NCI-H510A (cell line): Measurements from ENCODE around the gene FJX1.

Source experiments
- DNase-seq: peaks from one replicate; lab custom pipeline; 2025; lab: John Stamatoyannopoulos, UW

Gene FJX1

DNA sequence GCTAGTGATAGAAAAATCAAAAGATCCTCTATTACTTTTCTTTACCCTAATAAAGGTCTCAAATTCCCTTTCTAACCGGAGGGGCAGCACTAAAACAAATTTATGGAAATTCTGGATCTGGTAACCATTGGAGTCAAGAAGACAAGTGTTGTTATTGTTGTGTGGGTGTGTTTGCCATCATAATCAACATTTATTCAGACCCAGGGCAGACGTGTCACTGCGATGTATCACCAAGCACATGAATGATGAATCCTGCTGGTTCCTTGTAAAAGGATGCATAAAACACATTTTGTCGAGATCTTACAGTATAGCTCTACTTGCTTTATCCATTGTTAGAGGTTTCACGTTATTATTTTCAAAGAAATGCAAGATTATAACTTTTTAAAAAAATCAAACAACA lies 12.1 kb upstream of the FJX1 start:
- DNase-seq = no peak

DNA sequence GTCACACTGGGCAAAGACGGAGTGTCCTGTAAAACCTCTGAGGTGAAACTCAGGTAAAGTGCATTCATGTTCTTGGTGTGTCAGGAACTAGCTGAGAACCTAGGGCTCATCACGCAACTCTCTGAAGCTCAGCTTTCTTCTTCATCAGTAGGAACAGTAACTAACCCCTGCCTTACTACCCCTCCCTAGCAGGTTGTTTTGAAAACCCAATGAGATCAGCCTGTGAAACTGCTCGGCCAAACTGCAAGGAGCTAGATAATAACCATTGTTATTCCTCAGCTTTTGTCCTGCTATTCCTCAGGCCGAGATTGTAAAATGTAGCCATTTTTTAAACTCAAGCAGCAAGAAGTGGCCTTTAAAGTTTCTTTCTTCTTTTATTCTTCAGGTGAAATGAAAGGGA lies 9.8 kb upstream of the FJX1 start:
- DNase-seq = no peak

DNA sequence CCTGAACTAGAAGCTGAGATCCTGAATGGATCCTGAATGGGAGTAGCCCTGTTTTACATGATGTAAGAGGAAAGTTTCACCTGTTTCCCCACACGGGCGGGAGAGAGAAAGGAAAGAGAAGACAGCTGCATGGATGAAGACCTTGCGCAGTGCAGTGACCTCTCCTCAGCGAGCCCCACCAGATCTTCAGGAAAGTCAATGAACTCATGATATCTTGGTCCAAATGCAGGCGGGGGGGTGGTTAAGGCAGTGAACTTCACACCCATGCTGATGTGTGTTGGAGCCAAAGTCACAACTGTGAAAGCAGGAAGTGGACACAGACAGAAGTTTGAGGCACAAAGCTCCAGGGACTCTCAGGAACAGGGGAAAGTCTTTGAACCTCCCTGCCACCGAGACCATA lies 8.6 kb upstream of the FJX1 start:
- no peak for DNase-seq

DNA sequence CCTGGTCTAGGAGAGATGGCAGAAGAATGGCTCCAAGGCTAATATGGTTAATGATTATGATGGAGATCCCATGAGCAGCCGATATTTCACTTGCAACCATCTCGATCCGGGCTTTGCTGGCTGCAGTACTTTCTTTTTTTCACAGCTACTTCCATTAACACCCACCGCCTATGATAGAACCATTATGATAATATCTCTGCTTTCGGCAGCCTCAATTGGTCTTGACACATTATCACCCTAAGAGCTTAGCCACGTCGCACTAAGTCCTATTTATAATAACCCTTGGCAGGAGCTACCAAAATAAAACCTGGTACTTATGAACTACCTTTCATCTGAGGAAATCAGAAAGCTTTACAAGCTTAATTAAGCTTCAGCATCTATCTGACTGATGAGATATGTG lies 7.6 kb upstream of the FJX1 start:
- no peak for DNase-seq

DNA sequence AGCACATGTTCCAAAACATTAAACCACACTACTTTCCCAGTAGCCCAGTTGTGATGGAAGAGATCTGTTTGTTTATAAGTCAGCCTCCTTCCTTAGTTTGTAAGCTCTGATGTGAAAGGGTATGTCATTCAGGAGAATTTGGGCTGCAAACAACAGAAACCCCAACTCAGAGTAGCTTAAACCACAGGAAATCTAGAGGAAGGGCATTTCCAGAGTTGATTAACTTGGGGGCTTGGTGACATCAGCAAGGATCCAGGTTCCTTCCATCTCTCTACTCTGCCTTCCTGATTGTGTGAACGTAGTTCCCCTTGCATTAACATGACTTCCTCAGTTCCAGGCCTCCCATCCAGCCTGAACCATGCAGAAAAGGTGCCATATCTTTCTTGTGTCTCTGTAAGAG lies 6.5 kb upstream of the FJX1 start:
- no peak for DNase-seq

DNA sequence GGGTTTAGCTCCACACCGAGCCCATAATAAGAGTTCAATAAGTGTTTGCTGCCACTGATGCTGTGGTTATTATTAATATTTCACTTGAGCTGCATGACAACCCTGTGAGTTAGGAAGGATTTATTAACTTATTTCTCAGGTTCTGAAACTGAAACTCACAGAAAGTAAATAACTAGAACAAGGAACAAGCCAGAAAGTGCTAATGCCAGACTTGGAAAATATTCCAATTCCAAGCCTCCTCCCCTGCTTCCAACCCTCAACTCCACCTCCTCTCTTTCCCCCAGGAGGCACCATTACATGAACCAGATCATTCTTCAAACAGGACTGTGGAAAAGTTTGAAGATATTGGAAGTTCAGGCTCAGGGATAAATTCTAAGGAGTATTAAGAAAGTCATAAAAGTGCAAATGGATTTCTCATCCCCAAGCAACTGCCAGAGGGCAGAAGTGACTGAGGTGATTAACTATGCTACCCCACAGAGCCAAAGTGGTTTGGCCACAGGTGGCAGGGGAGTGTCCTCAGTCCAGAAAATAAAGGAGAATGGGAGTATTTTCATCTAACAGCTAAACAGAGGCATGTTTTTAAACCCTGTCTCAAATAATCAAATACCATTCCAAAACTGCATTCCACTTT lies 3.2 kb upstream of the FJX1 start:
- DNase-seq = no peak

DNA sequence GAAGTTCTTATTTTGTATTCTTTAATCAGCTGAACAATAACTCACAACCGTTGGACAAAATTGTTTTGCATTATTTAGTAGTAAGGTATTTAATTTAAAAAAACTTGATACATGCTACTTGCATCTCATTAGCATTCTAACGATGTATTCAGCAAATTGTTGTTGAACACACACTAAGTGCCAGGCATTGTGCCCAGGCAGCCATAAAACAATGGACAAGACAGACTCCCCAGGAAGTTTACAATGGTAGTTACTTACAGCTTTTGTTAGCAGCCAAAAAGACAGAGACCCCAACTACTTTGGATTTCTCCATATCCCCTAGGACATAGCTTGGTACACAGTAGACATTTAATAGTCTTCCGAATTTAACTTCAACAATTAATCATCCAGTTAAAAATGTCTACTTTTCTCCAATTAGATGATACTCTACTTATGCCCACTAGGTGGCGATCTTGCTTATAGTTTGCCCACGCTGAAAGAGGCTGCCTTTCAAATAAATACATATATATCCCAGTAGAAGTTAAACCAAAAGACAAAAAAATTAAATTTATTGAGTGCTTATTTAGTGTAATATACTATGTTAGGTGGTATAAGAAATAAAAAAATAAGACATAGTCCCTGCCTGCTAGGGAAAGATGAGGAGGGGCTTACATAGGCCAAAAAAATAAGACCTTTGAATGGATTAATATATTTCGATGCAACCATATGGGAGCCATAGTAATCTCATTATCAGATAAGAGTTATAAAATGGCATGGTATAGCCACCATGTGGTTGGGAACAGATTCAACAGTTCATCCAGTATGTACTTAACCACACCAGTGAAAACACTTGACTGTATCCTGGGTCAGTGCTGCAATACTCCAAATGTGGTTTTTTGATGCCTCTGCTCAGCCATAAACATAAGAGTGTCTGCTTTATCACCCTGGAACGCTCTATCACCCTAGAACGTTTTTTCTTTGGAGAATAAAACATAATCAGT lies 2.0 kb upstream of the FJX1 start:
- no peak for DNase-seq

DNA sequence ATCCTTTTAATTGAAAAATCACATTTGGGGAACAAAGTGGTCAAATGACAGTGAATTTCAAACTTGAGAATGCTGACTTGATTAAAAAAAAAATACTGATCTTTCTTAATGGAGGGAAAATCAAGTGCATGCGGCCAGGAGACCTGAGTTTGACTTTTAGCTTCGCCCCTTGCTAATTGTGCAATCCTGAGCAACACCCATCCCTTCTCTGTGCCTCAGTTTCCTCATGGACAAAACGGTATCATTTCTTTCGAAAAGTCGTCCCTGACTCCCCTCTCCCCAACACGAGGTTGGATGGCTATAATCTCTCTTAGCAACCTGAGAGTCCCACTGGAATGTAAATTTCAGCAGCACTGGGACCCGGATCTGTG lies 959 bp upstream of the FJX1 start:
- DNase-seq = no peak

DNA sequence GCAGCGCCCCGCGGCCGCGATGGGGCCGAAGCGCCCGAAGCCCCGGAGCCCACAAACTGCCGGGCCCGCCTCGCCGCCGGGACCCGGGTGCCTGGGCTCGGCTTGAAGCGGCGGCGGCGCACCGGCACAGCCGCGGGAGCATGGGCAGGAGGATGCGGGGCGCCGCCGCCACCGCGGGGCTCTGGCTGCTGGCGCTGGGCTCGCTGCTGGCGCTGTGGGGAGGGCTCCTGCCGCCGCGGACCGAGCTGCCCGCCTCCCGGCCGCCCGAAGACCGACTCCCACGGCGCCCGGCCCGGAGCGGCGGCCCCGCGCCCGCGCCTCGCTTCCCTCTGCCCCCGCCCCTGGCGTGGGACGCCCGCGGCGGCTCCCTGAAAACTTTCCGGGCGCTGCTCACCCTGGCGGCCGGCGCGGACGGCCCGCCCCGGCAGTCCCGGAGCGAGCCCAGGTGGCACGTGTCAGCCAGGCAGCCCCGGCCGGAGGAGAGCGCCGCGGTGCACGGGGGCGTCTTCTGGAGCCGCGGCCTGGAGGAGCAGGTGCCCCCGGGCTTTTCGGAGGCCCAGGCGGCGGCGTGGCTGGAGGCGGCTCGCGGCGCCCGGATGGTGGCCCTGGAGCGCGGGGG lies 346 bp downstream of the FJX1 start:
- no peak for DNase-seq

DNA sequence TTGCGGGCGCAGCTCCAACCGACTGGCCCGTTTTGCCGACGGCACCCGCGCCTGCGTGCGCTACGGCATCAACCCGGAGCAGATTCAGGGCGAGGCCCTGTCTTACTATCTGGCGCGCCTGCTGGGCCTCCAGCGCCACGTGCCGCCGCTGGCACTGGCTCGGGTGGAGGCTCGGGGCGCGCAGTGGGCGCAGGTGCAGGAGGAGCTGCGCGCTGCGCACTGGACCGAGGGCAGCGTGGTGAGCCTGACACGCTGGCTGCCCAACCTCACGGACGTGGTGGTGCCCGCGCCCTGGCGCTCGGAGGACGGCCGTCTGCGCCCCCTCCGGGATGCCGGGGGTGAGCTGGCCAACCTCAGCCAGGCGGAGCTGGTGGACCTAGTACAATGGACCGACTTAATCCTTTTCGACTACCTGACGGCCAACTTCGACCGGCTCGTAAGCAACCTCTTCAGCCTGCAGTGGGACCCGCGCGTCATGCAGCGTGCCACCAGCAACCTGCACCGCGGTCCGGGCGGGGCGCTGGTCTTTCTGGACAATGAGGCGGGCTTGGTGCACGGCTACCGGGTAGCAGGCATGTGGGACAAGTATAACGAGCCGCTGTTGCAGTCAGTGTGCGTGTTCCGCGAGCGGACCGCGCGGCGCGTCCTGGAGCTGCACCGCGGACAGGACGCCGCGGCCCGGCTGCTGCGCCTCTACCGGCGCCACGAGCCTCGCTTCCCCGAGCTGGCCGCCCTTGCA lies 1.0 kb downstream of the FJX1 start:
- peak; percentile 29 for DNase-seq

DNA sequence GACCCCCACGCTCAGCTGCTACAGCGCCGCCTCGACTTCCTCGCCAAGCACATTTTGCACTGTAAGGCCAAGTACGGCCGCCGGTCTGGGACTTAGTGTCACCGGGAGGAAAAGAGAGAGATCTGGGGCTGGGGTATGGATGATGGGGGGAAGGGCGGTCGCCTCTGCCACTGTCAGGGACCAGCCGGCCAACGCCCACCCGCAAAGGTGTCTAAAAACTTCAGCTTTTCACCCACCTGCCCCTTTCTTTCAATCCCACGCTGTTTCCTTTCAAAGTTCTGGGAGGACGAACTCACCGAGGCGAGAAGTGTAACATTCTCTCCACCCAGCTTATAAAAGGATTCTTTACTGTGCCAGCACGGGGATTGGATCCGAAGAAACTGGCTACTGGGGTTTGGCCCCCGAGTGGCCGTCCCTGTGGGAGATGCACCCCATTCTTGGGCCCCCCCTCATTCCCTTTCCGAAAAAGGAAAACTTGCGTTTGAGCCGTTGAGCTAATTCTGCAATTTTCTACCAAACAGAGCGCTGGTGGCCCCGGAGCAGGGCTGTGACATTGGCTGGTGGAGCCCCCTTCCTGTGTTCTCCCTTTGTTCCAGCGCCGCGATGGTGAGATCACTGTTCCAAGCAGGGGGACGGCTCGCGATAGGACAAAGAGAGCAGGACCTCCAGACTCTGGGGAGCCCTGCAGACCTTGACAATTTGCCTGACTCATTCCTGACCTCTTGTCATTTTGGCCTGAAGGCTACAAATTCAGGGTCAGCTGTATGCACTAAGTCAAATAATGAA lies 1.8 kb downstream of the FJX1 start:
- DNase-seq = no peak

DNA sequence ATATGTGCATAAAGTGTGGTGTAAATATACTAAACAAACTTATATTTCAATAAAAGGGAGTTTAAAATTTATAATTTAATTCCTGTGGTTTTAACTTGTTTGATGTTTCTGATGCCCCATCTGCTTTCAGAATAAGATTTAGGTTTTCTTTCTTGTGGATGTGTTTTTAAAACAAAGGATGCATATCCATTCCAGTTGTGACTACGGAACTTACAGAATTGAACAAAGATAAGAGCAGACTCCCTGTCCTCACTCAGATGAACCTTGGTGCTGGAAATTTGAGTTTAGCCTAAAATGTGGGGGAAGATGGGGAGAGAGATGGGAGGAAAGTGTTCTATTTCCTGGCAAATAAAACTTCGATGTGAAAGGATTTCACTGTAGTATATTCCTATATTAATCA lies 2.5 kb downstream of the FJX1 start:
- no peak for DNase-seq

DNA sequence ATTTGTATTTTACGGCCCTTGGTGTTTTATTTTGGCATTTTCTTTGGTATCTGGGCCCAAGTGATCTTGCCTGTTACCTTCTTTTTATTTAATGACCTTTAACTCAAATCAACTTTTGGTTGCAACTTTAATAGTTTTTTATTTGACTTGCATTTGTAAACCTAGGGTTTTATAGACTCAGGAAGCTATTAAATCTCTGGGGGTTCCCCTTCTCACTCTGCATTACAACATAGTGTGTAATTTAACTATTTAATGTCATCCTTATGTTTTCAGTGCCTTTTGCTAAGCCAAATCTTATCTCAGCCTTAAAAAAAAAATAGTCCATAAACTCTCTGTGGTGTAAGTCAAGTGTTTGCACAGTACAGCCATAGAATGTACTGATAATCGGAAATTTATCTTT lies 3.4 kb downstream of the FJX1 start:
- DNase-seq = no peak

DNA sequence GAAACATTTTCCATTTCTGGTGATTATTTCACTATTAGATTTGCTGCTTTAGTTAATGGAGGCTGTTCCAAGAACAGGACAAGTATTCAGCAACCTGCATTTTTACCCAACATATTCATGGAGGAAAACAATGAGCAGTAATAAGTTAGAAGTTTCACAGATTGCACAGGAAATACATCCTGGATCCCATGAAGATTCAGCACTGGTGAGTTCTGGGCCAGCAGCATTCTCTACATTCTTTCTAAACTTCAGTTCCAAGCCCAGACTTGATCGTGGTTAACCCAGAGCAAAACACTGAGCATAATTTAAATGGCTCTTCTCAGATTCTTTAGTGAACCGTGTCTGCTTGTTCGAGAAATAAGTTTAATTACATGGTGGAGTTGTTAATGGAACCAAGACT lies 3.8 kb downstream of the FJX1 start:
- no peak for DNase-seq

DNA sequence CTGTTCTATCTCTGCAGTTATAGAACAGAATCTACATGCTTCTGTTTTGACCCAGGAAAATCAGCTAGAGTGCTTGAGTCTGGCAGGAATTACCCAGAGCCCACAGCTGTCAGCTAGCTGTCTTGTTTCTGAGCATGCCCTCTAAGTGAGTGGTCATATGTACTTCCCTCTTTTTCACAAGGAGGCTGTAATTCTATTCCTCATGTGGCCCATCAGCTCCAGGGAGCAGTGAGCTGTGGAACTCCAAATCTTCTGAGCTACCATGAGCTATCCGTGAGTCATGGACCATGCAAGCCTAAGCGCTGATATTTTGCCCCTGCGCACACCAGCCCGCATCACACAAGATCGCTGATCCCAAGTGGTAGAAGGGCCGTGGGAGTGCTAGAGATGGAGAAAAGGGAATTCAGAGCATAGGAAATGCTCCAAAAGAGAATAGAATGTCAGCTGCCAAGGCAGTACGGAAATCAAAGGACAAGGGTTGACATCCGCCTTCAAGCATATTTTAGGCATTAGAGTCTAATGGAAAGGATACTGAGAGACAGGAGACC lies 5.4 kb downstream of the FJX1 start:
- no peak for DNase-seq

DNA sequence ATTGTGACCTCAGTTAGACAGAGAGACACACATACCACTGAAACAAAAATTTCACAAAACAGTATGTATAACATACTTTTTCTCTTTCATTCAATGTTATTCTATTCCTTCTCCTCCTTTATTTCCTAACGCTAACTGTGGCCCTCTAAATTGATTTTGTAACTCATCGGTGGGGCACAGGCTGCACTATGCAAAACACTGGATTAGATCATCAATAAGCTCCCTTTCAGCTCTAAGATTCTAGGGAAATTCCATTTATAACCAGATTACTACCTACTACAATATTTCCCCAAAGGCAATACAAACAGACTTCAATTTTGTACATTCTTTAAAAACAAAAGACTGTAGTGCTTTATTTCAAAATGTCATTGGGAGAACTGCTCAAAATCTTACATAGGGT lies 6.1 kb downstream of the FJX1 start:
- no peak for DNase-seq

DNA sequence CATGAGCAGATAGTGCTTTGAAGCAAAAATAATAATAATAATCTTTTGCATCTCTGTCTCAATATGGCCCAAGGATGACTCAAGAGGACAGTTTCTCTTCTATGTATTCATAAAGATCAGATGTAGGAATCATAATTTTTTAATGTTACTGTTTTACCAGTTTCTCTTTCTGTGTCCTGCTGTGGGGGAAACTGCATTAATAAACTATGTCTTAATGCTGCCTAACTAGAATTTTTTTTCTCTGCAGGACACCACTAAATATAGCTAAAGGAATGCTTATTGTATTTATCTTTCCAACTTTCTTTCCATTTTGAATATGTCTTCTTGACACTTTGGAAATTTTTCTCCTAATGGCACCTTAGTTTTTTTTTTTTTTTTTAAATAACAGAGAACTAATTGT lies 6.5 kb downstream of the FJX1 start:
- no peak for DNase-seq

DNA sequence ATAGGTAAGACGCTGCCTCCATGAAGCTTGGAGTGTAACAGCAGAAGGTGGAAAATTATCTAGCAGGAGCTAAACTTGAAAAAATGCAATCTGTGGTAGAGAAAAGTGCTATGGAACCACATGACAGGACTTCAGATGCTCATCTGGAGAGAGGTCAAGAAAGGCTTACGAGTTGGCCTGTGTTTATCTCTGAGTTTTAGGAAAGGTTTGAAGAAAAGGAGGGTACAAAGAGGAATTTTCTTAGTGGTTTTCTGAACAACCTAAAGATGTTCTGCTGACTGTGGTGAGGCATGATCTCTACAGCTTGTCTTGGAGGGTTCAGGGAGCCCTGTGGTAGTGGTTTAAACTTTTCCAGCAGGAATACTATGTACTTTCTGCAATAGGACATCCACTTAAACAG lies 8.2 kb downstream of the FJX1 start:
- DNase-seq = no peak

DNA sequence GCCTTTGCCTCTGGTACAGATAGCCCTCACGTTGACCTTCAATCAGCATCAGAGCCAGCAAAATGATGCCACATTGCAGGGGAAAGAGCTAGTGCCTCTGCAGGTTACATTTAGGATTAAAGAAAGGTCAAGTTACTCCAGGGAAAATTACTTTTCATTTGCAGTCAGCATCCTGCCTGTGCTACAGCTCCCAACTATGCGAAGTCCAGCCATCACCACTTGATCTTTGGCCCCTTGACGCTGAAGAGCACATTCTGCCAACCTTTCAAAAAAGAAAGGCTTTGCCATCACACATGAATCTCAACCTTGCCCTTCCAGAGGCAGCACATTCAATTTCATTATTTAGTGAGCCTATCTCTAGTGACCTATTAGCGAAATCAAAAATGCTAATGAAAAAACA lies 11.3 kb downstream of the FJX1 start:
- DNase-seq = no peak

DNA sequence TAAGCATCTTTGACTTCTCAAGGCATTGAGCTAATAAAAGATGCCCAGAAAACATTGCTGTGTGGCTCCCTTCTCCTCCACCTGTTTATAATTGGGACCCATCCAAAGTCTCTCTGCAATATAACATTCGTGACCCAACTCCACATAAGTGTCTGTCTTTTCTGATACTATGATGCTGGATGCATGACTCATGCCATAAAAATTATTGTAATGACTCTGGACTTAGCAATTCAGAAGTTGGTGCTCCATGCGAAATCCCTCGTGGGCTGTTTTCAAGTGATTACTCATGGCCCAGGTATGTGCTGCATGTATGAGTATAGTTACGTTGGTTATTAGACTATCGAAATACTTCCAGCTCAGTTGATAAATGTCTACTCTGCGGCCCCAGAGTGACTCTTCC lies 11.7 kb downstream of the FJX1 start:
- no peak for DNase-seq

DNA sequence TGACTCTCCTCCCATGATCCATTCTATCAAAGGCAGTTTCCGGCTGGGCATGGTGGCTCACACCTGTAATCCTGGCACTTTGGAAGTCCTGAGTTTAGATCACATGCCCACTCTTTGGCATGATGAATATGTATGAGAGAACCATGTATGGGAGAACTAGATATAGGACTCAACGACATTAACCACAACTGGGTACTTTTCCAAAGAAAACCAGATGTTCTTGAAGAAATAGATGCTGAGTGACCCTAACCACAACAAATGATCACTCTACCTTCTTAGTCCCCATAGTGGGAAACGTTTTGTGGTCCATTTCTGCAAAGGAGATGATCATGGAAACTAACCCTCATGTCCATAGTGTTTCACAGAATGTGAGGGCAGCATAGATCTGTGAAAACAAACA lies 13.6 kb downstream of the FJX1 start:
- DNase-seq = no peak

DNA sequence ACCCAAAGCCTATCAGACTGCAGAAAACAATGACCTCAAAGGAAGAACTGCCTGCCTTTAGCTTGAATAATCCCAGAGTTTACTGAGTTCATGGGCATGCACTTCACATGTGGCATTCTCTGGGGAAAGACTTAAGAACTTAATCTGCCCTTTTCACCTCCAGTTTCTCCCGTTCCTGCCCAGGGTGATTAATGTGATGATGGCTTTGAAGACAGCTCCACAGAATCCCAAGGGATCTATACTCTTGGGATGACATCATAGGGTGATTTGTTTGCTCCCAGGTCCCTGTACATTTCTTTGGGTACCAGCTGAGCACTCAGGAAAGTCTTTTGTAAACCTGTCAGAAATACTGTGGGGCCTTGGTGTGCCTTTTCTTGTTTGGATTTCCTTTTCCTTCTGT lies 14.0 kb downstream of the FJX1 start:
- no peak for DNase-seq
